ENCODE measurements around the gene CARHSP1.
"Not testable (repeated sequence)": the region's sequence is repeated elsewhere in the genome, so short reads cannot be mapped to it uniquely, and the experiment has no call there.

CARHSP1 gene

GRCh38 chr16:8836797-8837196 lies 32.0 kb downstream of the CARHSP1 start:
- FAIRE-seq; DNase-seq (ENCODE audit: insufficient read length, low spot score): not testable (repeated sequence)

GRCh38 chr16:8832717-8833105 lies 36.1 kb downstream of the CARHSP1 start:
- FAIRE-seq (no peak), DNase-seq (ENCODE audit: insufficient read length, low spot score) (no peak)

- no peak for FAIRE-seq
- no peak for DNase-seq (ENCODE audit: insufficient read length, low spot score)
Measured at GRCh38 chr16:8831871-8832716, 36.7 kb downstream of the CARHSP1 start.

- DNase-seq (ENCODE audit: insufficient read length, low spot score) (no peak), FAIRE-seq (no peak)
Measured at GRCh38 chr16:8831450-8831849, 37.4 kb downstream of the CARHSP1 start.

GRCh38 chr16:8828541-8829165 lies 40.2 kb downstream of the CARHSP1 start:
- FAIRE-seq (no peak), DNase-seq (ENCODE audit: insufficient read length, low spot score) (no peak)

- FAIRE-seq = no peak
- DNase-seq (ENCODE audit: insufficient read length, low spot score) = no peak
Measured at GRCh38 chr16:8826278-8826879, 42.4 kb downstream of the CARHSP1 start.

- DNase-seq (ENCODE audit: insufficient read length, low spot score) = no peak
- FAIRE-seq = no peak
Measured at GRCh38 chr16:8822403-8822802, 46.4 kb downstream of the CARHSP1 start.

- no peak for FAIRE-seq
- DNase-seq (ENCODE audit: insufficient read length, low spot score) = no peak
Measured at GRCh38 chr16:8819411-8820034, 49.3 kb downstream of the CARHSP1 start.

- DNase-seq (ENCODE audit: insufficient read length, low spot score) (no peak), FAIRE-seq (no peak)
Measured at GRCh38 chr16:8818504-8819270, 50.1 kb downstream of the CARHSP1 start.

GRCh38 chr16:8816967-8817655 lies 51.7 kb downstream of the CARHSP1 start:
- FAIRE-seq (no peak), DNase-seq (ENCODE audit: insufficient read length, low spot score) (no peak)

- DNase-seq (ENCODE audit: insufficient read length, low spot score) (no peak), FAIRE-seq (no peak)
Measured at GRCh38 chr16:8814095-8814806, 54.6 kb downstream of the CARHSP1 start.

- DNase-seq (ENCODE audit: insufficient read length, low spot score) (no peak), FAIRE-seq (no peak)
Measured at GRCh38 chr16:8812162-8812843, 56.5 kb downstream of the CARHSP1 start.

GRCh38 chr16:8808613-8809353 lies 60.0 kb downstream of the CARHSP1 start:
- DNase-seq (ENCODE audit: insufficient read length, low spot score) = no peak
- FAIRE-seq = no peak

GRCh38 chr16:8808009-8808408 lies 60.8 kb downstream of the CARHSP1 start:
- no peak for FAIRE-seq
- no peak for DNase-seq (ENCODE audit: insufficient read length, low spot score)

- FAIRE-seq (no peak), DNase-seq (ENCODE audit: insufficient read length, low spot score) (no peak)
Measured at GRCh38 chr16:8807189-8807588, 61.6 kb downstream of the CARHSP1 start.

GRCh38 chr16:8806272-8806983 lies 62.4 kb downstream of the CARHSP1 start:
- DNase-seq (ENCODE audit: insufficient read length, low spot score) (no peak), FAIRE-seq (no peak)

GRCh38 chr16:8804313-8804712 lies 64.5 kb downstream of the CARHSP1 start:
- DNase-seq (ENCODE audit: insufficient read length, low spot score) (no peak), FAIRE-seq (no peak)
